ENCODE data around the gene CENPQ.

The CENPQ gene

DNA sequence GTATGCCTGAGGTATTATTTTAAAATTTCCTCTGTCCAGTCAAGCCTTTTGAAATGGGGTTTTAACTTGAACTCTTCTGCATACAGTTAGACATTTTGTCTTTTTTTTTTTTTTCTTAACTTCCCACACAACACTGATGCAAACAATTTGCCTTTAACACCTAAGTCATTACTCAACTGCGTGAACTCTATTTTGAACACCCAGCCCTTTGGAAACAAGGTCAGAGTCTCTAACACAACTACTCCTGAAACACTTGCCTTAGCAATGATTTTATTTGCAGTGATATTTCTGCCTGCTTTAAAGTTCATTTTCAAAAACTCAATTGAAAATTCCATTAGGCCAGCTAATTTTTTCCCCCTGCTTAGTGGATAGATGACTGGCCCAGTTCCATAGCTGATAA lies 60.7 kb downstream of the CENPQ start:
- Histone ChIP-seq H3K4me1 (ENCODE audit: insufficient read depth, low read length) (no peaks in the 10 kb centered on the region), H2AFZ (ENCODE audit: low read depth, low read length) (no peak overlapping the region), H3K36me3 (ENCODE audit: insufficient read depth, low read length) (no peaks in the 10 kb centered on the region), H3K9me3 (ENCODE audit: insufficient read depth, low read length, severe bottlenecking) (no peaks in the 10 kb centered on the region), H3K9ac (ENCODE audit: low read depth, low read length) (no peak overlapping the region), H3K27ac (ENCODE audit: low read length) (no peak overlapping the region), H3K4me2 (ENCODE audit: insufficient read depth, low read length) (no peak overlapping the region), H3K4me3 (ENCODE audit: low read depth in 1 of 2, low read length in 2 of 2) (no peak overlapping the region), H3K27me3 (ENCODE audit: insufficient read depth, low read length, poor library complexity) (peaks cover 7% of the 10 kb centered on the region), H3K79me2 (ENCODE audit: insufficient read depth, low read length) (no peaks in the 10 kb centered on the region), H4K20me1 (ENCODE audit: insufficient read depth, low read length) (no peaks in the 10 kb centered on the region)
- no peak for ATAC-seq (ENCODE audit: insufficient read depth, low read depth)
- TF ChIP-seq, protein P1, sequence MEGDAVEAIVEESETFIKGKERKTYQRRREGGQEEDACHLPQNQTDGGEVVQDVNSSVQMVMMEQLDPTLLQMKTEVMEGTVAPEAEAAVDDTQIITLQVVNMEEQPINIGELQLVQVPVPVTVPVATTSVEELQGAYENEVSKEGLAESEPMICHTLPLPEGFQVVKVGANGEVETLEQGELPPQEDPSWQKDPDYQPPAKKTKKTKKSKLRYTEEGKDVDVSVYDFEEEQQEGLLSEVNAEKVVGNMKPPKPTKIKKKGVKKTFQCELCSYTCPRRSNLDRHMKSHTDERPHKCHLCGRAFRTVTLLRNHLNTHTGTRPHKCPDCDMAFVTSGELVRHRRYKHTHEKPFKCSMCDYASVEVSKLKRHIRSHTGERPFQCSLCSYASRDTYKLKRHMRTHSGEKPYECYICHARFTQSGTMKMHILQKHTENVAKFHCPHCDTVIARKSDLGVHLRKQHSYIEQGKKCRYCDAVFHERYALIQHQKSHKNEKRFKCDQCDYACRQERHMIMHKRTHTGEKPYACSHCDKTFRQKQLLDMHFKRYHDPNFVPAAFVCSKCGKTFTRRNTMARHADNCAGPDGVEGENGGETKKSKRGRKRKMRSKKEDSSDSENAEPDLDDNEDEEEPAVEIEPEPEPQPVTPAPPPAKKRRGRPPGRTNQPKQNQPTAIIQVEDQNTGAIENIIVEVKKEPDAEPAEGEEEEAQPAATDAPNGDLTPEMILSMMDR (IDR thresholded peaks at IDR 0.05; ENCODE audit: borderline replicate concordance, extremely low read depth, low read length, poor library complexity, severe bottlenecking) = no peak
- TF ChIP-seq EZH2 (IDR thresholded peaks at IDR 0.05; ENCODE audit: borderline replicate concordance, low read depth, low read length, severe bottlenecking) = no peak
- DNase-seq = no peak

DNA sequence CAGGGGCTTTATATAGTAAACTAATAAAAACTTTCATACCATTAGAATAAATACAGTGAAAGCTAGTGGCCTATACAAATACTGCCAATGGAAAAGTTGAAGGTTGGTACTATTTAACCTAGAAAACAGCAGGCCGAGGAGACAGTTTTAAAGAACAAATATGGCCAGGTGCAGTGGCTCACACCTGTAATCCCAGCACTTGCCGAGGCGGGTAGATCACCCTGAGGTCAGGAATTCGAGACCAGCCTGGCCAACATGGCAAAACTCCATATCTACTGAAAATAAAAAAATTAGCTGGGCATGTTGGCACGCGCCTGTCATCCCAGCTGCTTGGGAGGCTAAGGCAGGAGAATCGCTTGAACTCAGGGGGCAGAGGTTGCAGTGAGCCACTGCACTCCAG lies 61.4 kb downstream of the CENPQ start:
- no peaks in the 10 kb centered on the region for H4K20me1 ChIP-seq (ENCODE audit: insufficient read depth, low read length)
- no peak overlapping the region for H3K9ac ChIP-seq (ENCODE audit: low read depth, low read length)
- no peak for ATAC-seq (ENCODE audit: insufficient read depth, low read depth)
- no peaks in the 10 kb centered on the region for H3K9me3 ChIP-seq (ENCODE audit: insufficient read depth, low read length, severe bottlenecking)
- no peak overlapping the region for H3K27ac ChIP-seq (ENCODE audit: low read length)
- no peaks in the 10 kb centered on the region for H3K36me3 ChIP-seq (ENCODE audit: insufficient read depth, low read length)
- no peak overlapping the region for H2AFZ ChIP-seq (ENCODE audit: low read depth, low read length)
- DNase-seq = no peak
- peaks cover 7% of the 10 kb centered on the region for H3K27me3 ChIP-seq (ENCODE audit: insufficient read depth, low read length, poor library complexity)
- TF ChIP-seq EZH2 (IDR thresholded peaks at IDR 0.05; ENCODE audit: borderline replicate concordance, low read depth, low read length, severe bottlenecking) = no peak
- TF ChIP-seq, protein P1 (IDR thresholded peaks at IDR 0.05; ENCODE audit: borderline replicate concordance, extremely low read depth, low read length, poor library complexity, severe bottlenecking) = no peak
- no peak overlapping the region for H3K4me3 ChIP-seq (ENCODE audit: low read depth in 1 of 2, low read length in 2 of 2)
- H3K4me1 ChIP-seq (ENCODE audit: insufficient read depth, low read length) = no peaks in the 10 kb centered on the region
- no peaks in the 10 kb centered on the region for H3K79me2 ChIP-seq (ENCODE audit: insufficient read depth, low read length)
- H3K4me2 ChIP-seq (ENCODE audit: insufficient read depth, low read length) = no peak overlapping the region

DNA sequence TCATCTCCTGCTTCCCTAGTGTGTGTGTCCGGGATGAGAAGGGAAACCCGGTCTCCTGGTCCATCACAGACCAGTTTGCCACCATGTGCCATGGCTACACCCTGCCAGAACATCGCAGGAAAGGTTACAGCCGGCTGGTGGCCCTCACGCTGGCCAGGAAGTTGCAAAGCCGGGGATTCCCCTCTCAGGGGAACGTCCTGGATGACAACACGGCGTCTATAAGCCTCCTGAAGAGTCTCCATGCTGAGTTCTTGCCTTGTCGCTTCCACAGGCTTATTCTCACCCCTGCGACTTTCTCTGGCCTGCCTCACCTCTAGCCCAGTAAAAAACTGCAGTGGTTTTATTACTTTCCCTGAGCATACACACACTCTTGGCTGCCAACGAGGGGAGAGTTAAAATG lies 63.4 kb downstream of the CENPQ start:
- Histone ChIP-seq H3K27ac (ENCODE audit: low read length) (no peak overlapping the region), H3K79me2 (ENCODE audit: insufficient read depth, low read length) (no peaks in the 10 kb centered on the region), H2AFZ (ENCODE audit: low read depth, low read length) (no peak overlapping the region; the same call in 1 of the 2 replicates), H3K27me3 (ENCODE audit: insufficient read depth, low read length, poor library complexity) (peaks cover 7% of the 10 kb centered on the region), H3K36me3 (ENCODE audit: insufficient read depth, low read length) (no peaks in the 10 kb centered on the region), H3K4me3 (ENCODE audit: low read depth in 1 of 2, low read length in 2 of 2) (no peak overlapping the region), H3K4me1 (ENCODE audit: insufficient read depth, low read length) (no peaks in the 10 kb centered on the region), H3K4me2 (ENCODE audit: insufficient read depth, low read length) (no peak overlapping the region), H3K9ac (ENCODE audit: low read depth, low read length) (no peak overlapping the region), H4K20me1 (ENCODE audit: insufficient read depth, low read length) (no peaks in the 10 kb centered on the region), H3K9me3 (ENCODE audit: insufficient read depth, low read length, severe bottlenecking) (no peaks in the 10 kb centered on the region)
- ATAC-seq (ENCODE audit: insufficient read depth, low read depth) (no peak), DNase-seq (no peak)
- TF ChIP-seq, protein P1 (IDR thresholded peaks at IDR 0.05; ENCODE audit: borderline replicate concordance, extremely low read depth, low read length, poor library complexity, severe bottlenecking) = no peak

DNA sequence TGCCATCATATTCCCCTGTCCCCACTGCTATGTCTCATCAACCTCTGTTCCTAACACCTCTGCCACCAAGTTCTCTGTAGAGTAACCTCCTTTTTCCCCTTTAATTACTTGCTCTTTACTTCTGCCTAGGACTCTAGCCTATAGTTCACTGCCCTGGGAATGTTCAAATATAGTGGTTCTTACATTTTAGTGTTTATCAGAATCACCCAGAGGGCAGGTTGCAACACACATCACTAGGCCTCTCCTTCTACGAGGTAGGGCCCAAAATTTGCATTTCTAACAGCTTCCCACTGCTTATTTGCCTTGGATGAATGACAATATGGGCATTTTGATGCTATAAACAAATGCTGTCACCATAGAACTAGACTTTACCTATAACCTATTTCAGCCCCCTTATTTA lies 64.2 kb downstream of the CENPQ start:
- no peak for TF ChIP-seq EZH2 (IDR thresholded peaks at IDR 0.05; ENCODE audit: borderline replicate concordance, low read depth, low read length, severe bottlenecking)
- TF ChIP-seq, protein P1 (IDR thresholded peaks at IDR 0.05; ENCODE audit: borderline replicate concordance, extremely low read depth, low read length, poor library complexity, severe bottlenecking) = no peak
- no peak overlapping the region for H3K27ac ChIP-seq (ENCODE audit: low read length)
- no peaks in the 10 kb centered on the region for H3K79me2 ChIP-seq (ENCODE audit: insufficient read depth, low read length)
- H3K4me1 ChIP-seq (ENCODE audit: insufficient read depth, low read length) = no peaks in the 10 kb centered on the region
- H3K9me3 ChIP-seq (ENCODE audit: insufficient read depth, low read length, severe bottlenecking) = no peaks in the 10 kb centered on the region
- H3K36me3 ChIP-seq (ENCODE audit: insufficient read depth, low read length) = no peaks in the 10 kb centered on the region
- DNase-seq (no peak), ATAC-seq (ENCODE audit: insufficient read depth, low read depth) (no peak)
- H2AFZ ChIP-seq (ENCODE audit: low read depth, low read length) = no peak overlapping the region
- H3K4me2 ChIP-seq (ENCODE audit: insufficient read depth, low read length) = no peak overlapping the region
- peaks cover 7% of the 10 kb centered on the region for H3K27me3 ChIP-seq (ENCODE audit: insufficient read depth, low read length, poor library complexity)
- no peaks in the 10 kb centered on the region for H4K20me1 ChIP-seq (ENCODE audit: insufficient read depth, low read length)
- H3K4me3 ChIP-seq (ENCODE audit: low read depth in 1 of 2, low read length in 2 of 2) = no peak overlapping the region
- no peak overlapping the region for H3K9ac ChIP-seq (ENCODE audit: low read depth, low read length)

Data from DND-41 (cell line).